ENCODE measurements around the gene CAPZA2. TPM values are rescaled to one million over a fixed set of nuclear protein-coding genes. Genes with fewer than 3 reads are reported as not detected.

The CAPZA2 gene
- total and polyA plus RNA-seq, 8 donors, result 13.9 to 1,001 (median 83.3) TPM

DNA sequence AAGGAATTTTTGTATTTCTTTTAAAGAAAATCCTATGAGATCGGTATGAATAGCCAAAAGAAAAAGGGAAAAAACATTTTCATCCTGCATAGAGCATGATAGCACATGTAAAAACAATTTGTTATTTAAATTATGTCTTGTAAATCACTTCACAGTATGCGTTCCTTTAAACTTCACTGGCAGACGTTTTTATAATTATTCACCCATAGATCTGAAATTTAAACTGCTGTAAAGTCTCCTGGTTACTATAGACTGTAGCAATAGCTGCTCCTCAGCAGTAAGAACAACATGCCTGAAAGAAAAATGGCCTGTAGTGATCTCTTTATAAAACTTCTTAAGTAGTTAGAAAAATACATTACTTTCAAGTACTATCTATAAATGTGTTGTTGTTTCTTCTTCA is 26.5 kb downstream of the CAPZA2 start:
- TF ChIP-seq, protein P1, sequence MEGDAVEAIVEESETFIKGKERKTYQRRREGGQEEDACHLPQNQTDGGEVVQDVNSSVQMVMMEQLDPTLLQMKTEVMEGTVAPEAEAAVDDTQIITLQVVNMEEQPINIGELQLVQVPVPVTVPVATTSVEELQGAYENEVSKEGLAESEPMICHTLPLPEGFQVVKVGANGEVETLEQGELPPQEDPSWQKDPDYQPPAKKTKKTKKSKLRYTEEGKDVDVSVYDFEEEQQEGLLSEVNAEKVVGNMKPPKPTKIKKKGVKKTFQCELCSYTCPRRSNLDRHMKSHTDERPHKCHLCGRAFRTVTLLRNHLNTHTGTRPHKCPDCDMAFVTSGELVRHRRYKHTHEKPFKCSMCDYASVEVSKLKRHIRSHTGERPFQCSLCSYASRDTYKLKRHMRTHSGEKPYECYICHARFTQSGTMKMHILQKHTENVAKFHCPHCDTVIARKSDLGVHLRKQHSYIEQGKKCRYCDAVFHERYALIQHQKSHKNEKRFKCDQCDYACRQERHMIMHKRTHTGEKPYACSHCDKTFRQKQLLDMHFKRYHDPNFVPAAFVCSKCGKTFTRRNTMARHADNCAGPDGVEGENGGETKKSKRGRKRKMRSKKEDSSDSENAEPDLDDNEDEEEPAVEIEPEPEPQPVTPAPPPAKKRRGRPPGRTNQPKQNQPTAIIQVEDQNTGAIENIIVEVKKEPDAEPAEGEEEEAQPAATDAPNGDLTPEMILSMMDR (IDR thresholded peaks at IDR 0.05), result no peak
- TF ChIP-seq POLR2AphosphoS5 (IDR thresholded peaks at IDR 0.05) (no peak), POLR2A (IDR thresholded peaks at IDR 0.05) (no peak), EP300 (IDR thresholded peaks at IDR 0.05) (no peak)
- peaks cover 15 to 51% (median 47%) of the 10 kb centered on the region in 4 donors for H3K36me3 ChIP-seq
- 72 to 78% (median 75%) methylated on average over 3 of the region's 3 CpGs for WGBS, 5 donors

GRCh38 chr7:116895849-116896248 is 33.5 kb downstream of the CAPZA2 start:
- TF ChIP-seq EP300 (IDR thresholded peaks at IDR 0.05) (no peak), POLR2AphosphoS5 (IDR thresholded peaks at IDR 0.05) (no peak)
- TF ChIP-seq, protein P1 (IDR thresholded peaks at IDR 0.05), result no peak
- WGBS, 5 donors, result 47 to 96% (median 50%) methylated on average over 1 to 2 of the region's 2 CpGs
- Histone ChIP-seq H3K4me3 (no peak overlapping the region), H3K9me3 (no peaks in the 10 kb centered on the region), H3K4me1 (peaks cover 0 to 21% (median 9%) of the 10 kb centered on the region in 4 donors), H3K27me3 (no peaks in the 10 kb centered on the region), H3K27ac (no peak overlapping the region), H3K36me3 (peaks cover 16 to 56% (median 48%) of the 10 kb centered on the region in 4 donors)
- DNase-seq, result no peak
- intact Hi-C loops (cut with DNase I; ENCODE audit: low total_unique reads), result no loop called here

More for the DNA sequence above, 26.5 kb downstream of the CAPZA2 start:
- no peak for DNase-seq
- intact Hi-C loops (cut with DNase I; ENCODE audit: low total_unique reads), result no loop called here
- H3K4me1 ChIP-seq, result peaks cover 6 to 19% (median 13%) of the 10 kb centered on the region in 4 donors
- H3K9me3 ChIP-seq, result peaks cover 0 to 4% (median 0%) of the 10 kb centered on the region in 4 donors
- no peak overlapping the region for H3K27ac ChIP-seq
- H3K4me3 ChIP-seq, result no peak overlapping the region
- H3K27me3 ChIP-seq, result no peaks in the 10 kb centered on the region

DNA sequence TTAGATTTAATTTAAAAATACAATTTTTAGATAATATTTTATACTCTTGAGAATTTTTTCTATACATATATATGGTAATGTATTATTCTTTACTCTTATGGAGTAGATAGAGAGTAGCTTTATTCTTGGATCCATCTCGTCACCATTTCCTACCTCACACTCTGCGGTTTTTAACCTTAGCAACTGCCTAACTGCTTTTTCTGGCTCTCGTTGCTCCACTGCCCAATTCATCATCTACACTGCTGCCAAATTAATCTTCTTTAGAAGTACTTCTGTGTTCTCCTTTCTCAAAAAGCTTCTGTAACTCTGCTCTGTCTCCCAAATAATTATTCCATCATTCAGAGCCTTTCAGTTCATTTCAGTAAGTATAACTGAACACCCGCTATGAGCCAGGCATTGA is 35.3 kb downstream of the CAPZA2 start:
- no peak for TF ChIP-seq POLR2A (IDR thresholded peaks at IDR 0.05)
- TF ChIP-seq, protein P1 (IDR thresholded peaks at IDR 0.05), result no peak
- TF ChIP-seq POLR2AphosphoS5 (IDR thresholded peaks at IDR 0.05), result no peak
- intact Hi-C loops (cut with DNase I; ENCODE audit: low total_unique reads), result no loop called here
- Histone ChIP-seq H3K4me1 (peaks cover 0 to 21% (median 9%) of the 10 kb centered on the region in 4 donors), H3K27ac (no peak overlapping the region), H3K27me3 (no peaks in the 10 kb centered on the region), H3K9me3 (no peaks in the 10 kb centered on the region), H3K36me3 (peaks cover 13 to 56% (median 46%) of the 10 kb centered on the region in 4 donors), H3K4me3 (no peak overlapping the region)
- WGBS, 5 donors, result 78 to 96% (median 89%) methylated on average over 4 of the region's 4 CpGs
- no peak for DNase-seq

DNA sequence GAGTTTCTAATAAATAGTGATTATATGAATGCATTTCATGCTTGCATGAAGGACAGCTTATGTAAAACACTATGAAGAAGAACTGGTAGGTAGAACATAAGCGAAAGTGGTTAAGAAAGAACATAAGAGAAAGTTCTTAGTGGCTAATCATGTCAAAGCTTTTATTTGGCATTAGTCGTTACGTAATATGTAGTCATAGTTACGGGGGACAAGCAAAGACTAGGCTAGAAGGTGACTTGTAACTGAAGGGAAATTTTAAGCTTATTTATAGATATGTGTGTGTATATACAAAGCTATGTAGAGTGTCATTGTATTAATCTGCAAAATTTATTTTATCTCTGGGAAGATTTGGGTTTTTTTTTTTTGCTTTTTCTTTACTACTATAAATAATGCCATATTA is 36.9 kb downstream of the CAPZA2 start:
- no peak for DNase-seq
- Histone ChIP-seq H3K4me3 (no peak overlapping the region), H3K4me1 (peaks cover 0 to 21% (median 9%) of the 10 kb centered on the region in 4 donors), H3K9me3 (no peaks in the 10 kb centered on the region), H3K36me3 (peaks cover 5 to 54% (median 46%) of the 10 kb centered on the region in 4 donors), H3K27me3 (no peaks in the 10 kb centered on the region), H3K27ac (no peak overlapping the region)
- TF ChIP-seq EP300 (IDR thresholded peaks at IDR 0.05), result no peak
- TF ChIP-seq POLR2A (IDR thresholded peaks at IDR 0.05), result no peak
- TF ChIP-seq POLR2AphosphoS5 (IDR thresholded peaks at IDR 0.05), result no peak
- TF ChIP-seq, protein P1 (IDR thresholded peaks at IDR 0.05), result no peak
- intact Hi-C loops (cut with DNase I; ENCODE audit: low total_unique reads), result no loop called here
- WGBS, 5 donors, result 84 to 96% (median 87%) methylated on average over 4 of the region's 4 CpGs
